Activated CD8-positive, alpha-beta memory T cell treated with anti-CD3 and anti-CD28 coated beads, Interleukin-2, amount 50 U/mL, for 24 hours (primary cell): ENCODE measurements around the gene RNF212B.
"Not testable (repeated sequence)": the region's sequence is repeated elsewhere in the genome, so short reads cannot be mapped to it uniquely, and the experiment has no call there.

Source experiments
- DNase-seq: peaks from one replicate; pipeline ENCODE4 v3.0.0-alpha.2; 2020; ENCODE audit errors: extremely low read depth

The RNF212B gene

GRCh38 chr14:23237772-23238594, at the start of gene RNF212B:
Gene RNF212B (plus strand): TSS chr14:23237936. CDS start chr14:23240346, 2,410 bp downstream.
- DNase-seq = peak; percentile 54

- no peak for DNase-seq
These were observed 44.3 kb upstream of the RNF212B start for GRCh38 chr14:23193432-23193831.

- no peak for DNase-seq
These were observed 42.1 kb upstream of the RNF212B start for GRCh38 chr14:23195552-23196101.

- not testable (repeated sequence) for DNase-seq
These were observed 41.2 kb upstream of the RNF212B start for GRCh38 chr14:23196487-23196886.

GRCh38 chr14:23199141-23199540, 38.6 kb upstream of the RNF212B start:
- not testable (repeated sequence) for DNase-seq

GRCh38 chr14:23202001-23202400, 35.7 kb upstream of the RNF212B start:
- no peak for DNase-seq

GRCh38 chr14:23206422-23207145, 31.2 kb upstream of the RNF212B start:
- no peak for DNase-seq

GRCh38 chr14:23207146-23207540, 30.6 kb upstream of the RNF212B start:
- DNase-seq = no peak

GRCh38 chr14:23208324-23208723, 29.4 kb upstream of the RNF212B start:
- DNase-seq = no peak

- no peak for DNase-seq
These were observed 27.9 kb upstream of the RNF212B start for GRCh38 chr14:23209651-23210423.

- no peak for DNase-seq
These were observed 22.3 kb upstream of the RNF212B start for GRCh38 chr14:23215421-23215820.

GRCh38 chr14:23217032-23218020, 20.4 kb upstream of the RNF212B start:
- DNase-seq = no peak

GRCh38 chr14:23219075-23219474, 18.7 kb upstream of the RNF212B start:
- no peak for DNase-seq

GRCh38 chr14:23224958-23225357, 12.8 kb upstream of the RNF212B start:
- not testable (repeated sequence) for DNase-seq

- DNase-seq = no peak
These were observed 10.2 kb upstream of the RNF212B start for GRCh38 chr14:23227566-23227965.

- DNase-seq = no peak
These were observed 8.9 kb upstream of the RNF212B start for GRCh38 chr14:23228812-23229211.

- not testable (repeated sequence) for DNase-seq
These were observed 5.4 kb upstream of the RNF212B start for GRCh38 chr14:23232241-23232808.

- no peak for DNase-seq
These were observed 2.9 kb downstream of the RNF212B start for GRCh38 chr14:23240661-23241060.

- not testable (repeated sequence) for DNase-seq
These were observed 3.5 kb downstream of the RNF212B start for GRCh38 chr14:23241061-23241715.

GRCh38 chr14:23242076-23242475, 4.3 kb downstream of the RNF212B start:
- no peak for DNase-seq
